Bladder microvascular endothelial cell (primary cell): Measurements from ENCODE around the gene ALDOB. TPM values are rescaled to one million over a fixed set of nuclear protein-coding genes. Genes with fewer than 3 reads are reported as not detected.

ENCODE experiments used
- total RNA-seq: library from RNA; depleted of rRNA; stranded (reverse); fragments of >200 nt; gene quantifications from 2 replicates; pipeline ENCODE4 v1.2.3, GENCODE V29; 2014

Gene ALDOB
- total RNA-seq: 0.06 TPM in 1 of 2 replicates, not detected in the other

DNA sequence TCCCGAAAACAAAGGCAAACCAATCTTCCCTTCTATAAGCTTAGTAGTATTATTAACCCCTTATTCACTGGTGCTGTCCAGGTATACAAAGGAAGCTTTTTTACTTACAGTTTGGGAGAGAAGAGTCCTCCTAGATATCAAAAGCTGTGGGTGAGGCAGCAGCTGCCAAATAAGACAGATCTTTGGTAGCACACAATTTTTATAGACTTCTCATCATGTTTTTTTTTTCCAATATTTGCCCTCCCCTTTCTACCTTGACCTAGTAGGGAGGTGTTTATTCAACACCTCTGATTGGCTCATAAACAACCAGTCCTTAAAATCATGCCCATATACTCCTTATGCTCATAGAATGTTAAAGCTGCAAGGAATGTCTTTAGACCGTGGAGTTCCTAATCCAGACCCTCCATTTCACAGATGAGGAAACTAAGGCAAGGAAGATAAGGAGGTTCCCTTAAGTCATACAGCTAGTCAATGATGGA, at the start of gene ALDOB:
Gene ALDOB, minus strand, starts transcription at position 174 of the 479 bp plus-strand sequence. CDS start 4,887 bp downstream, outside the sequence.

GRCh38 chr9:101398068-101398929, 37.3 kb downstream of the ALDOB start, which contains the start of the genes MRPL50 and ZNF189:
TSS of gene MRPL50 (minus strand) at chr9:101398618. CDS start at chr9:101398592, 26 bp downstream.
TSS of gene ZNF189 (plus strand) at chr9:101398851. CDS start at chr9:101399157, 306 bp downstream.

DNA sequence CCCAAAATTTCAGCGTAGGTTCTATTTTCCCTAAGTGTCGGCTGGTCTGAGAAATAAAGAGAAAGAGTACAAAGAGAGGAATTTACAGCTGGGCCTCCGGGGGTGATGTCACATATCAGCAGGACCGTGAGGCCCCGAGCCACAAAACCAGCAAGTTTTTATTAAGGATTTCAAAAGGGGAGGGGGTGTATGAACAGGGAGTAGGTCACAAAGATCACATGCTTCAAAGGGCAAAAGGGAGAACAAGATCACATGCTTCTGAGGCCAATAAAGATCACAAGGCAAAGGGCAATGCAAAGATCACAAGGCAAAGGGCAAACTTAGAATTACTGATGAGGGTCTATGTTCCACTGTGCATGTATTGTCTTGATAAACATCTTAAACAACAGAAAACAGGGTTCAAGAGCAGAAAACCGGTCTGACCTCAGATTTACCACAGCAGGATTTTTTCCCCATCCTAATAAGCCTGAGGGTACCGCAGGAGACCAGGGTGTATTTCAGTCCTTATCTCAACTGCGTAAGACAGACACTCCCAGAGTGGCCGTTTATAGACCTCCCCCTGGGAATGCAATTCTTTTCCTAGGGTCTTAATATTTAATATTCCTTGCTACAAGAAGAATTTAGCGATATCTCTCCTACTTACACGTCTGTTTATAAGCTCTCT, 50.6 kb downstream of the ALDOB start, which contains the start of gene BAAT:
Gene BAAT, minus strand, starts transcription at position 134 of the 664 bp plus-strand sequence. CDS start 13,602 bp downstream, outside the sequence.

Other genes with a start within 250 kb of the ALDOB start
- under 0.01 TPM in 1 of 2 replicates, not detected in the other for gene BAAT, start 50.8 kb downstream of the ALDOB start, total RNA-seq
- 10.2 and 14.5 TPM in 2 replicates for gene MRPL50, start 37.2 kb downstream of the ALDOB start, total RNA-seq
- gene ZNF189, start 36.9 kb downstream of the ALDOB start, total RNA-seq: 15.4 and 32.8 TPM in 2 replicates
- gene RNF20, start 98.1 kb upstream of the ALDOB start, total RNA-seq: 17.3 and 37.6 TPM in 2 replicates
- gene PPP3R2, start 159.2 kb upstream of the ALDOB start, total RNA-seq: not detected in 2 replicates